Cardiac muscle cell (in vitro differentiated cells and primary cell): ENCODE data around the gene KCNQ1. TPM values are rescaled to one million over a fixed set of nuclear protein-coding genes. Genes with fewer than 3 reads are reported as not detected.

ENCODE experiments used
- DNase-seq, 2 donors: peaks; one replicate each; pipeline versions ENCODE4 v3.0.0 to v3.0.0-alpha.2; 2010 to 2017; ENCODE audit warnings: low read depth in 1 of 2, low spot score in 1 of 2
- H3K27ac ChIP-seq: fragments of 200-600 bp; sonication (generic); 2 replicates; pipeline ENCODE4 v1.5.1; 2016
- H3K27me3 ChIP-seq: fragments of 200-600 bp; sonication (generic); 2 replicates; pipeline ENCODE4 v1.6.0; 2016; ENCODE audit warnings: control low read depth
- H3K36me3 ChIP-seq: fragments of 200-600 bp; sonication (generic); 2 replicates; pipeline ENCODE4 v1.5.1; 2016; ENCODE audit warnings: control low read depth
- H3K4me1 ChIP-seq: fragments of 200-600 bp; sonication (generic); 2 replicates; pipeline ENCODE4 v1.8.1; 2017; ENCODE audit warnings: low read depth, mild to moderate bottlenecking, mixed run types
- H3K4me3 ChIP-seq: fragments of 200-600 bp; sonication (generic); 2 replicates; pipeline ENCODE4 v1.5.1; 2016; ENCODE audit warnings: mild to moderate bottlenecking
- H3K9me3 ChIP-seq: fragments of 200-600 bp; sonication (generic); 2 replicates; pipeline ENCODE4 v1.5.1; 2017; ENCODE audit warnings: low read depth, mild to moderate bottlenecking, control low read depth
- polyA plus RNA-seq: library from polyadenylated mRNA; unstranded; fragments of >200 nt; fragmentation: Nextera tagmentation; extraction: Ambion mirVana; gene quantifications from 2 replicates; pipeline ENCODE4 v1.2.1, GENCODE V29; 2016
- total RNA-seq: library from RNA; depleted of rRNA; stranded (reverse); fragments of >200 nt; gene quantifications from 2 replicates; pipeline ENCODE4 v1.2.3, GENCODE V29; 2016
- TF ChIP-seq, protein P1 (sequence below): IDR thresholded peaks from 2 replicates; pipeline ENCODE4 v1.5.1; 2012; ENCODE audit warnings: low read depth, mild to moderate bottlenecking, low read length

KCNQ1 gene
- total and polyA plus RNA-seq, 2 experiments from 2014 or later: 13.9 to 18.6 TPM

DNA sequence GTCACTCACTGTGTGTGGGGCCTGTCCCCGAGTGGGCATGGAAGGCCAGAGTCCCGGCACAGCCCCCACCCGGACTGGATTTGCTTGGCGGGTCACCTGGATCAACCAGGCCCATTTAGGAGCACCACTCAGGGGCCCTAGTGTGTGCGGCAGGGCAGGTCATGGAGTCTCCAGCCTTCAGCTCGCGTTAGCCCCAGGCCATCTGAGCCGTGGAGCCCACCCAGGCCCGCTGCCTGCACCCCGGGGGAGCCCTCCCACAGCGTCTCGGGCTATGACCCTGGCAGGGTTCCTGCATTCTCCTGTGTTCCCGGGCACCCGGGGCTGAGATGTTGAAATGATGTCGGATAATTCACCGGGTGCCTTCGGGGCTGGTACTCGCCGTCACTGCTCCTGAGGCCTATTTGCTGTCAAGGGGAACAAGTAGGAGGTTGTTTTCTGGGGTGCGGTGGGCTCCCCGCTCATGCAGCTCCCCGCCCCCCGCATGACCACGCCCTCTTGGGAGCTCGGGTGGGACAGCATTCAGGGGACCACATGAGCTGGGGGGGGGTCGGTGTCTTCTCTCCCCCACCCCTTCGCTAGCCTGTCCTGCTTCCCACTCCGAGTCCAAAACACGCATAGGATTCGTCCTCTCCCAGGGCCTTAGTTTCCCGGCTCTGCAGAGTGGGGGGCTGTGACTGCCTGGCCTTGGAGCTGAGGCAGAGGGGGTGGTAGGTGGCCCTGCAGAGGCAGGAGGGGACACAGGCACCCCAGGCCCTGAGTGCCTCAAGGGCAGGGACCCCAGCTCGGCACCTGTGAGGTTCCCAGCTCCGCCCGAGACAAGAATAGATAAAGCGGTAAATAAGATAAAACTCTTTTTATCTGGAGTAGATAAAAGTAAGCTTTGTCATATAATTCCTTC is 77.2 kb downstream of the KCNQ1 start:
- TF ChIP-seq, protein P1, sequence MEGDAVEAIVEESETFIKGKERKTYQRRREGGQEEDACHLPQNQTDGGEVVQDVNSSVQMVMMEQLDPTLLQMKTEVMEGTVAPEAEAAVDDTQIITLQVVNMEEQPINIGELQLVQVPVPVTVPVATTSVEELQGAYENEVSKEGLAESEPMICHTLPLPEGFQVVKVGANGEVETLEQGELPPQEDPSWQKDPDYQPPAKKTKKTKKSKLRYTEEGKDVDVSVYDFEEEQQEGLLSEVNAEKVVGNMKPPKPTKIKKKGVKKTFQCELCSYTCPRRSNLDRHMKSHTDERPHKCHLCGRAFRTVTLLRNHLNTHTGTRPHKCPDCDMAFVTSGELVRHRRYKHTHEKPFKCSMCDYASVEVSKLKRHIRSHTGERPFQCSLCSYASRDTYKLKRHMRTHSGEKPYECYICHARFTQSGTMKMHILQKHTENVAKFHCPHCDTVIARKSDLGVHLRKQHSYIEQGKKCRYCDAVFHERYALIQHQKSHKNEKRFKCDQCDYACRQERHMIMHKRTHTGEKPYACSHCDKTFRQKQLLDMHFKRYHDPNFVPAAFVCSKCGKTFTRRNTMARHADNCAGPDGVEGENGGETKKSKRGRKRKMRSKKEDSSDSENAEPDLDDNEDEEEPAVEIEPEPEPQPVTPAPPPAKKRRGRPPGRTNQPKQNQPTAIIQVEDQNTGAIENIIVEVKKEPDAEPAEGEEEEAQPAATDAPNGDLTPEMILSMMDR: no peak
- no peak for DNase-seq
- Histone ChIP-seq H3K9me3 (no peaks in the 10 kb centered on the region), H3K4me1 (no peaks in the 10 kb centered on the region), H3K36me3 (no peaks in the 10 kb centered on the region), H3K27me3 (peaks cover 3% of the 10 kb centered on the region), H3K4me3 (no peak overlapping the region), H3K27ac (no peak overlapping the region)

DNA sequence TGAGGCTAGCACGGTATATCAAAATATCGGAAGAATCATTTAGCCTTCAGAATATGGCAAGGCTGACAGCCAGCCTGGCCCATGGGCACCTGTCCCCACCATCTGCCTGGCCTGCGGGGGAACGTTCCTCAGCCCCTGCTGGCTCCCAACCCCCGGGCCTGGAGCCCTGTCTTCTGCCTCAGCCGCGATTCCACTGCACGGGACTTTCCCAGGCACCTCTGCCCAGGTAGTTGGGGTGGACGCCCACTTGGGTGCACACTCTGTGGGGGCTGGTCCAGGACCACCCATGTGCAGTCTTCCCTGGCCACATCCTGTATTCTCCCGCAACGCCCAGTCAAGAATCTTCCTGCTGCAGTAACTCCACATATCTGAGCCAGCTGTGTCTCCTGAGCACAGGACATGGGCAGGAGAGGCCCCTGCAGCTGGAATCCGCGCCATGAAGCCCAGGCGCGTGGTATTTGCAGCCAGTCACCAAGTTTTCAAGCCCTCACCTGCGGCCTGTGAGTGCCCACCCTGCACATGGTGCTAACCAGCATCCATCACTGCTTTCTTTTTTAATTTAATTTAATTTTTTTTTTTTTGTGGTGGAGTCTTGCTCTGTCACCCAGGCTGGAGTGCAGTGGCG is 77.9 kb downstream of the KCNQ1 start:
- peaks cover 3% of the 10 kb centered on the region for H3K27me3 ChIP-seq
- H3K9me3 ChIP-seq: no peaks in the 10 kb centered on the region
- TF ChIP-seq, protein P1: no peak
- DNase-seq: no peak
- H3K4me1 ChIP-seq: no peaks in the 10 kb centered on the region
- no peaks in the 10 kb centered on the region for H3K36me3 ChIP-seq
- H3K4me3 ChIP-seq: no peak overlapping the region
- no peak overlapping the region for H3K27ac ChIP-seq

- H3K9me3 ChIP-seq: no peaks in the 10 kb centered on the region
- TF ChIP-seq, protein P1: no peak
Measured at GRCh38 chr11:2523821-2524391, 79.1 kb downstream of the KCNQ1 start.

DNA sequence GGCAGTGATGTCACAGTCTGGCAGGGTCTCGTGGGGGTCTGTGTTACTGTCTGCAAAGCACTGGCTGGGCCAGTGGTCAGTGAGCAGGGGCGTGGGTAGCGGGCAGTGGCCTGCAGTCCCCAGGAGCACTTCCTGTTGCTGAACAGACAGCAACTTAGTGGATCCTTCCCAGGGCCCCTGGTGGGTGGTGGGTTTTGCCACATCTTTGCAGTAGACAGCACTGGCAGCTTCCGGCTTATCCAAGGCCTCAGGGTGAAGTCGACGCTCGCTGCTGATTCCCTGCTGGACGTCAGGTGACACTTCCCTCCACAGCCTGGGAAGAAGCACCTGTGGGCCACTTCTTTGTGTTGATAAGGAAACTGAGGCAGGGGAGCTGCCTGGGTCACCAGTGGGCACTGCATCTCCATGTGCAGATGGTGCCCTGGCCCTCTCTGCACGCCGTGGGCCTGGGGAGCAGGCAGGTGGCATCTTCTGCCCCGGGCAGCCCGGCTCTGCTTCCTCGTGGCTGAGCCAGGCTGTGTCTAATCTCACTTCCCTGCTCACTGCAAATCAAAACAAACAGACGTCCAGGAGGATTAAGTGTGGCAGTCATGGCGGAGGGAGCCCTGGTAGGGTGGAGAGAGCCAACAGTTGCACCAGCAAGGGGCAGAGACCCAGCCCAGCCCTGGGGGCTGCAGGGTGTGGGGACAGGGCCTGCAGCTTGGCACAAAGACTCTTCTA is 79.8 kb downstream of the KCNQ1 start:
- H3K36me3 ChIP-seq: no peaks in the 10 kb centered on the region
- H3K4me3 ChIP-seq: no peak overlapping the region
- no peaks in the 10 kb centered on the region for H3K9me3 ChIP-seq
- H3K27ac ChIP-seq: no peak overlapping the region
- no peak for DNase-seq
- TF ChIP-seq, protein P1: no peak
- H3K27me3 ChIP-seq: peaks cover 3% of the 10 kb centered on the region
- H3K4me1 ChIP-seq: no peaks in the 10 kb centered on the region

More at GRCh38 chr11:2523821-2524391, 79.1 kb downstream of the KCNQ1 start:
- Histone ChIP-seq H3K36me3 (no peaks in the 10 kb centered on the region), H3K27me3 (peaks cover 3% of the 10 kb centered on the region), H3K4me3 (no peak overlapping the region), H3K4me1 (no peaks in the 10 kb centered on the region), H3K27ac (no peak overlapping the region)
- DNase-seq: no peak

GRCh38 chr11:2525166-2525861 is 80.5 kb downstream of the KCNQ1 start:
- no peaks in the 10 kb centered on the region for H3K9me3 ChIP-seq
- H3K27ac ChIP-seq: no peak overlapping the region
- DNase-seq: no peak
- no peaks in the 10 kb centered on the region for H3K36me3 ChIP-seq
- H3K4me3 ChIP-seq: no peak overlapping the region
- H3K27me3 ChIP-seq: peaks cover 3% of the 10 kb centered on the region
- TF ChIP-seq, protein P1: no peak
- H3K4me1 ChIP-seq: no peaks in the 10 kb centered on the region
